Measurements from ENCODE around the gene PBX3. TPM values are rescaled to one million over a fixed set of nuclear protein-coding genes. Genes with fewer than 3 reads are reported as not detected.
A peak's percentile ranks its signal among the peaks of the same experiment; 100 is the strongest.

PBX3 gene
- total and polyA plus RNA-seq, 2 of the 13 experiments (the other 11 are each of a cell fraction or from before 2014, with no cell fraction given), result 6.0 to 11.2 TPM

GRCh38 chr9:125953314-125954019 is 206.3 kb downstream of the PBX3 start (continued):
- TF ChIP-seq ARID4A (CRISPR knock-in tag; IDR thresholded peaks at IDR 0.05; ENCODE audit: borderline replicate concordance) (peak; percentile 20; the same call in 1 of the 2 replicates), PAX8 (CRISPR knock-in tag; IDR thresholded peaks at IDR 0.05; ENCODE audit: borderline replicate concordance) (no peak), TEAD3 (CRISPR knock-in tag; optimal IDR thresholded peaks at IDR 0.05; ENCODE audit: borderline replicate concordance) (no peak), SIN3A (IDR thresholded peaks at IDR 0.05; ENCODE audit: borderline replicate concordance, low read depth, low read length) (no peak), LCORL (IDR thresholded peaks at IDR 0.05) (no peak), LCORL (CRISPR knock-in tag; IDR thresholded peaks at IDR 0.05) (peak; percentile 74), GFI1 (CRISPR knock-in tag; IDR thresholded peaks at IDR 0.05; ENCODE audit: borderline replicate concordance) (peak; percentile 89), ZNF816 (CRISPR knock-in tag; IDR thresholded peaks at IDR 0.05; ENCODE audit: borderline replicate concordance) (no peak), ZBTB37 (CRISPR knock-in tag; IDR thresholded peaks at IDR 0.05) (no peak), ZNF292 (CRISPR knock-in tag; IDR thresholded peaks at IDR 0.05; ENCODE audit: borderline replicate concordance, low read depth) (no peak), ETV6 (CRISPR knock-in tag; conservative IDR thresholded peaks at IDR 0.05) (no peak), PAXIP1 (CRISPR knock-in tag; conservative IDR thresholded peaks at IDR 0.05) (peak; percentile 80), ATF5 (CRISPR knock-in tag; IDR thresholded peaks at IDR 0.05; ENCODE audit: low read depth) (no peak), PRDM15 (CRISPR knock-in tag; IDR thresholded peaks at IDR 0.05) (no peak)

Measured in HepG2 (cell line).